MM.1S (cell line): ENCODE results near the gene ADPRH.

Experiments used
- DNase-seq: peaks from one replicate; pipeline ENCODE4 v3.0.0-alpha.2; 2015
- H2AFZ ChIP-seq: fragments of 300-600 bp; sonication (generic); 2 replicates; pipeline ENCODE4 v1.6.0; 2016; ENCODE audit warnings: antibody characterized with exemption, low read length
- H3F3A ChIP-seq: fragments of 300-600 bp; sonication (generic); 2 replicates; pipeline ENCODE4 v1.6.1; 2016; ENCODE audit warnings: mild to moderate bottlenecking, antibody characterized with exemption, low read length, moderate library complexity, mixed read lengths; ENCODE audit not compliant: insufficient read depth
- H3K27ac ChIP-seq: fragments of 300-600 bp; sonication (generic); 2 replicates; pipeline ENCODE4 v1.5.1; 2016; ENCODE audit warnings: mild to moderate bottlenecking, low read length
- H3K27me3 ChIP-seq: fragments of 300-600 bp; sonication (generic); replicated peaks from 2 replicates; pipeline ENCODE4 v1.6.0; 2016; ENCODE audit warnings: low read length; ENCODE audit not compliant: insufficient read depth
- H3K36me3 ChIP-seq: fragments of 300-600 bp; sonication (generic); replicated peaks from 2 replicates; pipeline ENCODE4 v1.6.1; 2016; ENCODE audit warnings: mild to moderate bottlenecking, low read length, mixed read lengths; ENCODE audit not compliant: insufficient read depth
- H3K4me1 ChIP-seq: fragments of 300-600 bp; sonication (generic); 2 replicates; pipeline ENCODE4 v1.6.1; 2016; ENCODE audit warnings: low read length, mixed read lengths
- H3K4me2 ChIP-seq: fragments of 300-600 bp; sonication (generic); 2 replicates; pipeline ENCODE4 v1.6.0; 2016; ENCODE audit warnings: low read depth, low read length
- H3K4me3 ChIP-seq: fragments of 300-600 bp; sonication (generic); 2 replicates; pipeline ENCODE4 v1.5.1; 2016; ENCODE audit warnings: low read length, mixed read lengths
- H3K79me2 ChIP-seq: fragments of 300-600 bp; sonication (generic); 2 replicates; pipeline ENCODE4 v1.6.1; 2016; ENCODE audit warnings: mixed run types, low read length, mixed read lengths
- H3K9ac ChIP-seq: fragments of 300-600 bp; sonication (generic); 2 replicates; pipeline ENCODE4 v1.6.1; 2016; ENCODE audit warnings: low read length, mixed read lengths
- H3K9me2 ChIP-seq: fragments of 300-600 bp; sonication (generic); replicated peaks from 2 replicates; pipeline ENCODE4 v1.6.1; 2016; ENCODE audit warnings: mild to moderate bottlenecking, low read length, mixed read lengths; ENCODE audit not compliant: insufficient read depth
- H3K9me3 ChIP-seq: fragments of 300-600 bp; sonication (generic); replicated peaks from 2 replicates; pipeline ENCODE4 v1.6.1; 2016; ENCODE audit warnings: mild to moderate bottlenecking, low read length, mixed read lengths; ENCODE audit not compliant: insufficient read depth
- H4K20me1 ChIP-seq: fragments of 300-600 bp; sonication (generic); 2 replicates; pipeline ENCODE4 v1.6.1; 2016; ENCODE audit warnings: mild to moderate bottlenecking, low read length, moderate library complexity, mixed read lengths; ENCODE audit not compliant: insufficient read depth
- EZH2 ChIP-seq: fragments of 300-600 bp; sonication (generic); optimal IDR thresholded peaks from 2 replicates; pipeline ENCODE3; 2017; ENCODE audit warnings: low read depth, mild to moderate bottlenecking, antibody characterized with exemption, low read length, mixed read lengths
- EZH2phosphoT487 ChIP-seq: fragments of 300-600 bp; sonication (generic); IDR thresholded peaks from 2 replicates; pipeline ENCODE4 v1.6.1; 2018; ENCODE audit warnings: antibody characterized with exemption, low read length
- TF ChIP-seq, protein P1 (sequence below): fragments of 300-600 bp; sonication (generic); IDR thresholded peaks from 2 replicates; pipeline ENCODE4 v1.5.1; 2016; ENCODE audit warnings: antibody characterized with exemption, low read length, mixed read lengths

The ADPRH gene

DNA sequence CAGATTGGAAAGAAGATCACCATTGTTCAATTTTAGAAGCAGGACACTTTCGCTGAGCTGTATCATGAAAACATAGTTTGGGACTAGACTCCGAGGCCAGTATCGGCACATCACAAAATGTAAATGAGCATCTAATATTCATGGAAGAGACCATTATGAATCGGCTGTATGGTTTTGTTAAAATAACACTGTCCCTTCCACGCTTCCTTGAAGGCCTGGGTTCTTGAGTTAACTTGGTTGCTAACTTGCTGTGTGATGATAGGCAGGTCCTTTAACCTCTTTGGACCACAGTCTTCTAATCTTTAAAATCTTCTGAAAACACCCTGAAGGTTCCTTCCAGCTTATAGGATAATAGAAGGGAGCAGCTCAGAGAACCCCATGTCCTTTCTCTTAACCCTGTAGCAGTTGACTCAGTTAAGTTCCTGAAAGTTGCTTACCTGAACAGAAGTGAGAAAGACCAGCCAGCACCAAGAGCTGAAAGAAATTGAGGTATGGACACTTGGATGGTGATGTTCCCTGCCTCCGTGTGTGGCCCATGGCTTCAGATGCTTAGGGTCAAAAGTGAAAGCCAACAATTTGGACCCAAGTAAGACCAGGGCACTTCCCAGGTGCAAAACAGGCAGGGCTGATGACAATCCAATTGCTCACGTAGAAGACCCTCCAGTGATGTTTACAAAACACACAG is 22.0 kb upstream of the ADPRH start:
- H3K9me3 ChIP-seq: no peaks in the 10 kb centered on the region
- DNase-seq: no peak
- H3K4me1 ChIP-seq: peaks cover 2% of the 10 kb centered on the region
- no peak overlapping the region for H3K9ac ChIP-seq
- H3K27ac ChIP-seq: no peak overlapping the region
- TF ChIP-seq EZH2 (no peak), EZH2phosphoT487 (no peak)
- TF ChIP-seq, protein P1, sequence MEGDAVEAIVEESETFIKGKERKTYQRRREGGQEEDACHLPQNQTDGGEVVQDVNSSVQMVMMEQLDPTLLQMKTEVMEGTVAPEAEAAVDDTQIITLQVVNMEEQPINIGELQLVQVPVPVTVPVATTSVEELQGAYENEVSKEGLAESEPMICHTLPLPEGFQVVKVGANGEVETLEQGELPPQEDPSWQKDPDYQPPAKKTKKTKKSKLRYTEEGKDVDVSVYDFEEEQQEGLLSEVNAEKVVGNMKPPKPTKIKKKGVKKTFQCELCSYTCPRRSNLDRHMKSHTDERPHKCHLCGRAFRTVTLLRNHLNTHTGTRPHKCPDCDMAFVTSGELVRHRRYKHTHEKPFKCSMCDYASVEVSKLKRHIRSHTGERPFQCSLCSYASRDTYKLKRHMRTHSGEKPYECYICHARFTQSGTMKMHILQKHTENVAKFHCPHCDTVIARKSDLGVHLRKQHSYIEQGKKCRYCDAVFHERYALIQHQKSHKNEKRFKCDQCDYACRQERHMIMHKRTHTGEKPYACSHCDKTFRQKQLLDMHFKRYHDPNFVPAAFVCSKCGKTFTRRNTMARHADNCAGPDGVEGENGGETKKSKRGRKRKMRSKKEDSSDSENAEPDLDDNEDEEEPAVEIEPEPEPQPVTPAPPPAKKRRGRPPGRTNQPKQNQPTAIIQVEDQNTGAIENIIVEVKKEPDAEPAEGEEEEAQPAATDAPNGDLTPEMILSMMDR: no peak
- no peaks in the 10 kb centered on the region for H4K20me1 ChIP-seq
- H3K79me2 ChIP-seq: no peaks in the 10 kb centered on the region
- no peaks in the 10 kb centered on the region for H3K27me3 ChIP-seq
- no peak overlapping the region for H3K4me2 ChIP-seq
- no peak overlapping the region for H3K4me3 ChIP-seq
- no peaks in the 10 kb centered on the region for H3F3A ChIP-seq
- H2AFZ ChIP-seq: no peak overlapping the region
- H3K9me2 ChIP-seq: no peaks in the 10 kb centered on the region
- H3K36me3 ChIP-seq: no peaks in the 10 kb centered on the region

DNA sequence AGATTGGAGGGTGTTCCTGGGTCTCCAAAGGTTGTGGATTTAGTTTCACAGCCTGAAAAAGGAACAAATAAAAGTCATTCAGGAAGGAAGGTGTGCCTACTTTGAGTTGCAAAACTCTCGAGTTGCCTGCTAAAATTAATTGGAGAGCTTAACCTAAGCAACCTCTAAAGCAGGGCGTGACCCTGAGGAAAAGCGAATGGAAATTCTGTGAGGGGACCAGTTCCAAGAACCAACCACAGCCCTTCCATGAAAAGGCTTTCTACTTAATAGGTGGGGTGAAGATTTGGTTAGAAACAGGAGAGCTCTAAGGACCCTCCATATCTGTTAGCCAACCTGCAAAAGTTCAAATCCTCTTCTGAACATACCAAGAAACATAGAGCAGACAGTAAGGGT is 21.4 kb upstream of the ADPRH start:
- no peak overlapping the region for H3K9ac ChIP-seq
- no peaks in the 10 kb centered on the region for H3K9me2 ChIP-seq
- H3K79me2 ChIP-seq: no peaks in the 10 kb centered on the region
- H4K20me1 ChIP-seq: no peaks in the 10 kb centered on the region
- no peaks in the 10 kb centered on the region for H3F3A ChIP-seq
- no peaks in the 10 kb centered on the region for H3K27me3 ChIP-seq
- H2AFZ ChIP-seq: no peak overlapping the region
- no peak overlapping the region for H3K4me2 ChIP-seq
- no peak overlapping the region for H3K4me3 ChIP-seq
- no peak for TF ChIP-seq EZH2phosphoT487
- no peak for TF ChIP-seq EZH2
- TF ChIP-seq, protein P1: no peak
- H3K36me3 ChIP-seq: no peaks in the 10 kb centered on the region
- H3K27ac ChIP-seq: no peak overlapping the region
- H3K4me1 ChIP-seq: peaks cover 7% of the 10 kb centered on the region
- H3K9me3 ChIP-seq: no peaks in the 10 kb centered on the region
- DNase-seq: no peak

DNA sequence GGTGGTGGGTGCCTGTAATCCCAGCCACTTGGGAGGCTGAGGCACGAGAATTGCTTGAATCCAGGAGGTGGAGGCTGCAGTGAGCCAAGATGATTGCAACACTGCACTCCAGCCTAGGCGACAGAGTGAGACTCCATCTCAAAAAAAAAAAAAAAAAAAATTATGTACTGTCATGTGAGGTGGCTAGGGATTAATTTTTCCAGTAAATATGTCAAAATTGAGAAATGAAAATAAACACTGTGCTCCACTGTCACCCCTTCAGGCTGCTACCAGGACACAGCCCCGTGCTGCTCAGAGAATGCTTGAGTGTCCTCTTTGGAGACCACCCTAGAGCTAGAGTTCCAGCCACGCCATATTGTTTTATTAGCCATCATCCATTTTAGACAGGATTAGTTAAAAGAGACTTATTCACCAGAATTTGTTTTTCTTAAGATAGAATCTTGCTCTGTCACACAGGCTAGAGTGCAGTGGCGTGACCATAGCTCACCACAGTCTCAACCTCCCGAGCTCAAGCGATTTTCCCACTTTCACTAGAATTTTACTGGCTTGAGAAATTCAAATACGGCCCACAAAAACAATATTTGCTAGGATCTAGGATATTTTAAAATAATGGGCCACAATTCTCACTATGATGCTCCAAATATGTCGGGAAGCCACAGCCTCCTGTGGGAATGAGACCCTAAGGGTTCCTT is 20.5 kb upstream of the ADPRH start:
- Histone ChIP-seq H3K9me3 (no peaks in the 10 kb centered on the region), H3K4me2 (no peak overlapping the region), H3K4me3 (no peak overlapping the region), H3K27ac (no peak overlapping the region), H3K4me1 (peaks cover 7% of the 10 kb centered on the region), H3K9me2 (no peaks in the 10 kb centered on the region), H4K20me1 (no peaks in the 10 kb centered on the region), H3K79me2 (no peaks in the 10 kb centered on the region), H3F3A (no peaks in the 10 kb centered on the region), H2AFZ (no peak overlapping the region), H3K36me3 (no peaks in the 10 kb centered on the region), H3K27me3 (no peaks in the 10 kb centered on the region), H3K9ac (no peak overlapping the region)
- DNase-seq: no peak
- TF ChIP-seq EZH2 (no peak), EZH2phosphoT487 (no peak)
- TF ChIP-seq, protein P1: no peak
